ENCODE measurements around the gene PNPO. TPM values are rescaled to one million over a fixed set of nuclear protein-coding genes. Genes with fewer than 3 reads are reported as not detected.

Gene PNPO
- total and polyA plus RNA-seq, 2 of the 13 experiments (the other 11 are each of a cell fraction or from before 2014, with no cell fraction given), result 47.9 to 63.3 TPM

DNA sequence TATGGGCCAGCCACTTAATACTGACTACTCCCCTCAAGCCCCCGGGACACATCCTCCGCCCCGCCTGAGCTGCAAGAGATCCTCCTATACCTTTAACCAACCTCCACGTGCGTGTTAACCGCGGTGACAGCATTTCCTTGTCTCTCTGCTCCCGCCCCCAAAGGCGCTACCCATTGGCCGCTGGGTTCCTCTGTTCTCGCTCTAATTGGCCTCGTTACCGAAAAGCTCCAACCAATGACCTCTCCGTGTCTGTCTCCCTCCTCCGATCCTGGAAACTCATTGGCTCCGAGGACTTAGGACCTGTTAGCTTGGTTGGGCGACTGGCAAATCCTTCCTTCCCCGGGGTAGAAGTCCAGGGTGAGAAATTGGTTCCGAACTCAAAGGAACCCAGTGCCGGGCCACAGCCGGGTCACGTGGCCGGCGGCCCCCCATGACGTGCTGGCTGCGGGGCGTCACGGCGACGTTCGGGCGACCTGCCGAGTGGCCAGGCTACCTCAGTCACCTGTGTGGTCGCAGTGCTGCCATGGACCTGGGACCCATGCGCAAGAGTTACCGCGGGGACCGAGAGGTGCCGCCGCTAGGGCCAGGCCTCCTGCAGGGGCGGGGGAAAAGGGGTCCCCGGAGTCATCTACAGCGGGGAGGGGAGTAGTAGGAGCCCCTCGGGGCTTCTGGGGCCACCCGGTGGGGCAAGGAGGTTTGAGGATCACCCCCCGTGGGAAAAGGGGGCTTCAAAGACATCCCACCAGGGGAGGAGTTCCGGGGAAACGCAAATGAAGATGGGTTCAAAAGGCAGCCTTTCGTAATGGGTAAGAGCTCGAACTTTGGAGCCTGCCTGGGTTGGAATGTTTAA is at the start of gene PNPO (continued):
- TF ChIP-seq, protein P1, sequence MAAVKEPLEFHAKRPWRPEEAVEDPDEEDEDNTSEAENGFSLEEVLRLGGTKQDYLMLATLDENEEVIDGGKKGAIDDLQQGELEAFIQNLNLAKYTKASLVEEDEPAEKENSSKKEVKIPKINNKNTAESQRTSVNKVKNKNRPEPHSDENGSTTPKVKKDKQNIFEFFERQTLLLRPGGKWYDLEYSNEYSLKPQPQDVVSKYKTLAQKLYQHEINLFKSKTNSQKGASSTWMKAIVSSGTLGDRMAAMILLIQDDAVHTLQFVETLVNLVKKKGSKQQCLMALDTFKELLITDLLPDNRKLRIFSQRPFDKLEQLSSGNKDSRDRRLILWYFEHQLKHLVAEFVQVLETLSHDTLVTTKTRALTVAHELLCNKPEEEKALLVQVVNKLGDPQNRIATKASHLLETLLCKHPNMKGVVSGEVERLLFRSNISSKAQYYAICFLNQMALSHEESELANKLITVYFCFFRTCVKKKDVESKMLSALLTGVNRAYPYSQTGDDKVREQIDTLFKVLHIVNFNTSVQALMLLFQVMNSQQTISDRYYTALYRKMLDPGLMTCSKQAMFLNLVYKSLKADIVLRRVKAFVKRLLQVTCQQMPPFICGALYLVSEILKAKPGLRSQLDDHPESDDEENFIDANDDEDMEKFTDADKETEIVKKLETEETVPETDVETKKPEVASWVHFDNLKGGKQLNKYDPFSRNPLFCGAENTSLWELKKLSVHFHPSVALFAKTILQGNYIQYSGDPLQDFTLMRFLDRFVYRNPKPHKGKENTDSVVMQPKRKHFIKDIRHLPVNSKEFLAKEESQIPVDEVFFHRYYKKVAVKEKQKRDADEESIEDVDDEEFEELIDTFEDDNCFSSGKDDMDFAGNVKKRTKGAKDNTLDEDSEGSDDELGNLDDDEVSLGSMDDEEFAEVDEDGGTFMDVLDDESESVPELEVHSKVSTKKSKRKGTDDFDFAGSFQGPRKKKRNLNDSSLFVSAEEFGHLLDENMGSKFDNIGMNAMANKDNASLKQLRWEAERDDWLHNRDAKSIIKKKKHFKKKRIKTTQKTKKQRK (IDR thresholded peaks at IDR 0.05; ENCODE audit: low read length), result 0 out of 2 replicates have a peak, but pooled peaks have one; percentile 45
- TF ChIP-seq, protein P2, sequence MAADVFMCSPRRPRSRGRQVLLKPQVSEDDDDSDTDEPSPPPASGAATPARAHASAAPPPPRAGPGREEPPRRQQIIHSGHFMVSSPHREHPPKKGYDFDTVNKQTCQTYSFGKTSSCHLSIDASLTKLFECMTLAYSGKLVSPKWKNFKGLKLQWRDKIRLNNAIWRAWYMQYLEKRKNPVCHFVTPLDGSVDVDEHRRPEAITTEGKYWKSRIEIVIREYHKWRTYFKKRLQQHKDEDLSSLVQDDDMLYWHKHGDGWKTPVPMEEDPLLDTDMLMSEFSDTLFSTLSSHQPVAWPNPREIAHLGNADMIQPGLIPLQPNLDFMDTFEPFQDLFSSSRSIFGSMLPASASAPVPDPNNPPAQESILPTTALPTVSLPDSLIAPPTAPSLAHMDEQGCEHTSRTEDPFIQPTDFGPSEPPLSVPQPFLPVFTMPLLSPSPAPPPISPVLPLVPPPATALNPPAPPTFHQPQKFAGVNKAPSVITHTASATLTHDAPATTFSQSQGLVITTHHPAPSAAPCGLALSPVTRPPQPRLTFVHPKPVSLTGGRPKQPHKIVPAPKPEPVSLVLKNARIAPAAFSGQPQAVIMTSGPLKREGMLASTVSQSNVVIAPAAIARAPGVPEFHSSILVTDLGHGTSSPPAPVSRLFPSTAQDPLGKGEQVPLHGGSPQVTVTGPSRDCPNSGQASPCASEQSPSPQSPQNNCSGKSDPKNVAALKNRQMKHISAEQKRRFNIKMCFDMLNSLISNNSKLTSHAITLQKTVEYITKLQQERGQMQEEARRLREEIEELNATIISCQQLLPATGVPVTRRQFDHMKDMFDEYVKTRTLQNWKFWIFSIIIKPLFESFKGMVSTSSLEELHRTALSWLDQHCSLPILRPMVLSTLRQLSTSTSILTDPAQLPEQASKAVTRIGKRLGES (CRISPR knock-in tag; IDR thresholded peaks at IDR 0.05; ENCODE audit: borderline replicate concordance), result peak; percentile 91; the same call in 1 of the 2 replicates
- TF ChIP-seq ZNF12 (CRISPR knock-in tag; IDR thresholded peaks at IDR 0.05) (no peak), ZNF616 (CRISPR knock-in tag; IDR thresholded peaks at IDR 0.05; ENCODE audit: low read depth) (peak; percentile 61; the same call in 1 of the 2 replicates), ZNF329 (CRISPR knock-in tag; IDR thresholded peaks at IDR 0.05; ENCODE audit: low read depth) (peak; percentile 81), BORCS8-MEF2B (CRISPR knock-in tag; IDR thresholded peaks at IDR 0.05) (peak; percentile 91), FOXJ3 (CRISPR knock-in tag; IDR thresholded peaks at IDR 0.05; ENCODE audit: borderline replicate concordance) (peak; percentile 72; the same call in 1 of the 2 replicates), ZFP37 (CRISPR knock-in tag; IDR thresholded peaks at IDR 0.05; ENCODE audit: borderline replicate concordance) (peak; percentile 53; the same call in 1 of the 2 replicates), ZNF331 (CRISPR knock-in tag; IDR thresholded peaks at IDR 0.05) (peak; percentile 59), GTF2F1 (IDR thresholded peaks at IDR 0.05; ENCODE audit: low read length) (no peak)
- TF ChIP-seq, protein P3, sequence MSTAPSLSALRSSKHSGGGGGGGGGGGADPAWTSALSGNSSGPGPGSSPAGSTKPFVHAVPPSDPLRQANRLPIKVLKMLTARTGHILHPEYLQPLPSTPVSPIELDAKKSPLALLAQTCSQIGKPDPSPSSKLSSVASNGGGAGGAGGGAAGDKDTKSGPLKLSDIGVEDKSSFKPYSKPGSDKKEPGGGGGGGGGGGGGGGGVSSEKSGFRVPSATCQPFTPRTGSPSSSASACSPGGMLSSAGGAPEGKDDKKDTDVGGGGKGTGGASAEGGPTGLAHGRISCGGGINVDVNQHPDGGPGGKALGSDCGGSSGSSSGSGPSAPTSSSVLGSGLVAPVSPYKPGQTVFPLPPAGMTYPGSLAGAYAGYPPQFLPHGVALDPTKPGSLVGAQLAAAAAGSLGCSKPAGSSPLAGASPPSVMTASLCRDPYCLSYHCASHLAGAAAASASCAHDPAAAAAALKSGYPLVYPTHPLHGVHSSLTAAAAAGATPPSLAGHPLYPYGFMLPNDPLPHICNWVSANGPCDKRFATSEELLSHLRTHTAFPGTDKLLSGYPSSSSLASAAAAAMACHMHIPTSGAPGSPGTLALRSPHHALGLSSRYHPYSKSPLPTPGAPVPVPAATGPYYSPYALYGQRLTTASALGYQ (CRISPR knock-in tag; IDR thresholded peaks at IDR 0.05), result peak; percentile 89
- TF ChIP-seq, protein P4, sequence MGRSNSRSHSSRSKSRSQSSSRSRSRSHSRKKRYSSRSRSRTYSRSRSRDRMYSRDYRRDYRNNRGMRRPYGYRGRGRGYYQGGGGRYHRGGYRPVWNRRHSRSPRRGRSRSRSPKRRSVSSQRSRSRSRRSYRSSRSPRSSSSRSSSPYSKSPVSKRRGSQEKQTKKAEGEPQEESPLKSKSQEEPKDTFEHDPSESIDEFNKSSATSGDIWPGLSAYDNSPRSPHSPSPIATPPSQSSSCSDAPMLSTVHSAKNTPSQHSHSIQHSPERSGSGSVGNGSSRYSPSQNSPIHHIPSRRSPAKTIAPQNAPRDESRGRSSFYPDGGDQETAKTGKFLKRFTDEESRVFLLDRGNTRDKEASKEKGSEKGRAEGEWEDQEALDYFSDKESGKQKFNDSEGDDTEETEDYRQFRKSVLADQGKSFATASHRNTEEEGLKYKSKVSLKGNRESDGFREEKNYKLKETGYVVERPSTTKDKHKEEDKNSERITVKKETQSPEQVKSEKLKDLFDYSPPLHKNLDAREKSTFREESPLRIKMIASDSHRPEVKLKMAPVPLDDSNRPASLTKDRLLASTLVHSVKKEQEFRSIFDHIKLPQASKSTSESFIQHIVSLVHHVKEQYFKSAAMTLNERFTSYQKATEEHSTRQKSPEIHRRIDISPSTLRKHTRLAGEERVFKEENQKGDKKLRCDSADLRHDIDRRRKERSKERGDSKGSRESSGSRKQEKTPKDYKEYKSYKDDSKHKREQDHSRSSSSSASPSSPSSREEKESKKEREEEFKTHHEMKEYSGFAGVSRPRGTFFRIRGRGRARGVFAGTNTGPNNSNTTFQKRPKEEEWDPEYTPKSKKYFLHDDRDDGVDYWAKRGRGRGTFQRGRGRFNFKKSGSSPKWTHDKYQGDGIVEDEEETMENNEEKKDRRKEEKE (IDR thresholded peaks at IDR 0.05), result no peak
- TF ChIP-seq, protein P5, sequence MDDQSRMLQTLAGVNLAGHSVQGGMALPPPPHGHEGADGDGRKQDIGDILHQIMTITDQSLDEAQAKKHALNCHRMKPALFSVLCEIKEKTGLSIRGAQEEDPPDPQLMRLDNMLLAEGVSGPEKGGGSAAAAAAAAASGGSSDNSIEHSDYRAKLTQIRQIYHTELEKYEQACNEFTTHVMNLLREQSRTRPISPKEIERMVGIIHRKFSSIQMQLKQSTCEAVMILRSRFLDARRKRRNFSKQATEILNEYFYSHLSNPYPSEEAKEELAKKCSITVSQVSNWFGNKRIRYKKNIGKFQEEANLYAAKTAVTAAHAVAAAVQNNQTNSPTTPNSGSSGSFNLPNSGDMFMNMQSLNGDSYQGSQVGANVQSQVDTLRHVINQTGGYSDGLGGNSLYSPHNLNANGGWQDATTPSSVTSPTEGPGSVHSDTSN (CRISPR knock-in tag; IDR thresholded peaks at IDR 0.05; ENCODE audit: borderline replicate concordance), result peak; percentile 80
